HEK293T (cell line): ENCODE results near the gene THSD4.

Experiments
- CTCF ChIA-PET: fragments of 350-600 bp; formaldehyde crosslinking; extraction: SDS; loops from one replicate; lab custom pipeline; 2021; ENCODE audit warnings: antibody characterized with exemption, inconsistent platforms; lab: Yijun Ruan, JAX
- POLR2A ChIA-PET: fragments of 350-600 bp; formaldehyde crosslinking; extraction: SDS; loops from one replicate; lab custom pipeline; 2020; ENCODE audit warnings: antibody characterized with exemption, inconsistent platforms; lab: Yijun Ruan, JAX
- DNase-seq: peaks from one replicate; pipeline ENCODE4 v3.0.0; 2012; ENCODE audit warnings: mixed read lengths; ENCODE audit errors: extremely low spot score
- ARNT ChIP-seq: fragments of 450-650 bp; IDR thresholded peaks from 2 replicates; pipeline ENCODE4 v1.6.1; 2017; ENCODE audit warnings: mild to moderate bottlenecking
- BHLHE40 ChIP-seq: fragments of 450-650 bp; IDR thresholded peaks from 2 replicates; pipeline ENCODE4 v1.6.1; 2016; ENCODE audit warnings: mild to moderate bottlenecking, moderate library complexity, borderline replicate concordance
- CTBP1 ChIP-seq: fragments of 450-650 bp; IDR thresholded peaks from 2 replicates; pipeline ENCODE4 v1.6.1; 2016; ENCODE audit warnings: borderline replicate concordance
- ELF4 ChIP-seq: fragments of 450-650 bp; IDR thresholded peaks from 2 replicates; pipeline ENCODE4 v1.6.1; 2017; ENCODE audit warnings: antibody characterized with exemption
- FOXA1 ChIP-seq: fragments of 450-650 bp; IDR thresholded peaks from 2 replicates; pipeline ENCODE4 v1.6.1; 2016; ENCODE audit warnings: mild to moderate bottlenecking
- FOXK2 ChIP-seq: fragments of 450-650 bp; IDR thresholded peaks from 2 replicates; pipeline ENCODE4 v1.6.1; 2016; ENCODE audit warnings: mild to moderate bottlenecking
- FOXM1 ChIP-seq: fragments of 450-650 bp; IDR thresholded peaks from 2 replicates; pipeline ENCODE4 v1.6.1; 2017; ENCODE audit warnings: mild to moderate bottlenecking, borderline replicate concordance
- HDGF ChIP-seq: fragments of 450-650 bp; IDR thresholded peaks from 2 replicates; pipeline ENCODE4 v1.6.1; 2017; ENCODE audit warnings: antibody characterized with exemption, borderline replicate concordance
- L3MBTL2 ChIP-seq: fragments of 450-650 bp; conservative IDR thresholded peaks from 2 replicates; pipeline ENCODE4 v1.6.1; 2016; ENCODE audit warnings: mild to moderate bottlenecking
- LEF1 ChIP-seq: fragments of 450-650 bp; IDR thresholded peaks from 2 replicates; pipeline ENCODE4 v1.6.1; 2017; ENCODE audit warnings: mild to moderate bottlenecking, borderline replicate concordance
- NFRKB ChIP-seq: fragments of 450-650 bp; IDR thresholded peaks from 2 replicates; pipeline ENCODE4 v1.6.1; 2016; ENCODE audit warnings: mild to moderate bottlenecking, moderate library complexity
- SP1 ChIP-seq: fragments of 450-650 bp; IDR thresholded peaks from 2 replicates; pipeline ENCODE4 v1.6.1; 2017
- SUZ12 ChIP-seq: fragments of 450-650 bp; IDR thresholded peaks from 2 replicates; pipeline ENCODE4 v1.6.1; 2016; ENCODE audit warnings: mild to moderate bottlenecking
- TARDBP ChIP-seq: fragments of 450-650 bp; IDR thresholded peaks from 2 replicates; pipeline ENCODE4 v1.6.1; 2016
- ZNF384 ChIP-seq: fragments of 450-650 bp; IDR thresholded peaks from 2 replicates; pipeline ENCODE4 v1.6.1; 2016
- TF ChIP-seq, protein P1 (sequence below): fragments of 450-650 bp; IDR thresholded peaks from 2 replicates; pipeline ENCODE4 v1.6.1; 2016

The THSD4 gene

GRCh38 chr15:71194286-71194685, 79.0 kb downstream of the THSD4 start:
- TF ChIP-seq FOXK2: no peak
- no peak for TF ChIP-seq ZNF384
- no peak for TF ChIP-seq ARNT
- TF ChIP-seq CTBP1: no peak
- TF ChIP-seq L3MBTL2: no peak
- no peak for TF ChIP-seq NFRKB
- TF ChIP-seq HDGF: no peak
- no peak for TF ChIP-seq FOXA1
- no peak for TF ChIP-seq SUZ12
- no peak for TF ChIP-seq SP1
- TF ChIP-seq LEF1: no peak
- TF ChIP-seq, protein P1, sequence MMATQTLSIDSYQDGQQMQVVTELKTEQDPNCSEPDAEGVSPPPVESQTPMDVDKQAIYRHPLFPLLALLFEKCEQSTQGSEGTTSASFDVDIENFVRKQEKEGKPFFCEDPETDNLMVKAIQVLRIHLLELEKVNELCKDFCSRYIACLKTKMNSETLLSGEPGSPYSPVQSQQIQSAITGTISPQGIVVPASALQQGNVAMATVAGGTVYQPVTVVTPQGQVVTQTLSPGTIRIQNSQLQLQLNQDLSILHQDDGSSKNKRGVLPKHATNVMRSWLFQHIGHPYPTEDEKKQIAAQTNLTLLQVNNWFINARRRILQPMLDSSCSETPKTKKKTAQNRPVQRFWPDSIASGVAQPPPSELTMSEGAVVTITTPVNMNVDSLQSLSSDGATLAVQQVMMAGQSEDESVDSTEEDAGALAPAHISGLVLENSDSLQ: no peak
- TF ChIP-seq TARDBP: no peak
- no peak for TF ChIP-seq ELF4
- ChIA-PET CTCF (no interaction called here), POLR2A (no interaction called here)
- DNase-seq: no peak

DNA sequence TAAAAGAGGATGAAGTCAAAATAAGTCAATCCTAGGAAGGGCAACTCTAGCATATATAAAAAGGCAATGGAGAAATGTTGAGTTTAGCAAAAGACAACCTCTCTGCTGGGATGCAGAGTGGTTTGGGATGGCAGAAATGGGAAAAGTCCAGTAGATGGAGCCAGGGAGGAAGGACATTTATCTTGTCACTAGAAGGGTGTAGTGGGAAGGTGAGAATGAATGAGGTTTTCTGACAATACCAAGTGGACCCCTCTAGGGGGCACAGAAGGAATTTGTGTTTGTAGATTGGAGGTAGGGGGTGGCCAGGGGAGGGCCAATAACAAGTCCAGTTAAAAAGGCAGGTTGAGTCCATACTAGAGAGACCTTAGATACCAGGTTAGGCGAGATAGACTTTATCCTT, 80.0 kb downstream of the THSD4 start:
- ChIA-PET CTCF (no interaction called here), POLR2A (no interaction called here)
- no peak for TF ChIP-seq CTBP1
- TF ChIP-seq FOXA1: no peak
- no peak for TF ChIP-seq LEF1
- no peak for TF ChIP-seq ARNT
- TF ChIP-seq, protein P1: peak; percentile 75
- no peak for TF ChIP-seq ELF4
- no peak for DNase-seq

DNA sequence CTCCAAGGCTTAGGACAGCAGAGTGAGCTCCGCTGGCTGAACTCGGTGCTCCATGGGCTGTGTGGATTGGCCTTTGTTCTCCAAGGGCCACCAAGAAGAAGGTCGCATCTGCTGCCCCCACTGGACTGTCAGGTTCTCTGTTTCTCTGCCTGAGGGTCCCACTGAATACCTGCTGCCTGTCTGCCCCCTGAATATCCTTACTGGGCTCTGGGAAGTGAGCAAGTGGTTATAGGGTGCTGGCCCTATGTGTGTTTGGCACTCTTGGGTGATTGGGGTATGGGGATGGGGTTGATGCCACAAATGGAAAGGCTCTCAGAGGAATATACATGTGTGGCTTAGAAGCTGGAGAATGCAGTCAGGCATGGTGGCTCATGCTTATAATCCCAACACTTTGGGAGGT, 82.3 kb downstream of the THSD4 start:
- DNase-seq: no peak
- POLR2A ChIA-PET: no interaction called here
- TF ChIP-seq FOXA1 (no peak), FOXK2 (no peak)
- CTCF ChIA-PET: no interaction called here

DNA sequence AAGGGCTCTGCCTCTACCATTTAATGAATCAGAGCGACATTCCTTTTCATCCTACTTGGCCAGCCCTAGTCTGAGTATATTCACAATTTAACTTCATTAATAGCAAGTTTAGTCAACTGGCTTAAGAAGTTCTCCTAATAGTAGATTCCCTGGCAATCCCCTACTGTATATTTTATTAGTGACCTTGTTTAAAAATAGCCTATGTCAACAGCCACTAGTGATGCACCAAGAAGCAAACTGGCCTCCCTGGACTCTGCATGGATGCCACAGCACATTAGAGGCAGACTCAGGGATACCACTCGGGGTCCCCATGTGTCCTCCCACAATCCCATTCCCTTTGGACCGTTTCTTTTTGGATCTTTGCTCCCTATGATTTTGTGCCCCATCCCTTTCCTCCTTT, 83.6 kb downstream of the THSD4 start:
- TF ChIP-seq SUZ12 (no peak), L3MBTL2 (no peak), TARDBP (no peak), FOXA1 (no peak), NFRKB (no peak), CTBP1 (no peak), FOXK2 (no peak), BHLHE40 (no peak), LEF1 (no peak), ARNT (no peak), SP1 (no peak), HDGF (no peak), ZNF384 (no peak), FOXM1 (no peak), ELF4 (no peak)
- TF ChIP-seq, protein P1: no peak
- ChIA-PET POLR2A (no interaction called here), CTCF (no interaction called here)
- no peak for DNase-seq

GRCh38 chr15:71199384-71200351, 84.4 kb downstream of the THSD4 start:
- ChIA-PET POLR2A (no interaction called here), CTCF (no interaction called here)
- no peak for DNase-seq

More at GRCh38 chr15:71199384-71200351, 84.4 kb downstream of the THSD4 start:
- TF ChIP-seq ARNT (no peak), NFRKB (no peak), L3MBTL2 (no peak), FOXK2 (no peak), BHLHE40 (no peak), LEF1 (no peak), FOXA1 (no peak), ELF4 (no peak), CTBP1 (no peak), HDGF (no peak), ZNF384 (no peak), FOXM1 (no peak), SUZ12 (no peak), SP1 (no peak), TARDBP (no peak)
- TF ChIP-seq, protein P1: no peak
